Gastroesophageal sphincter (tissue), 3 donors: ENCODE data around the gene ITGA2.

Experiments used
- CTCF ChIP-seq, 4 experiments: fragments of 200-600 bp in 2 of 4; fragments of 450-650 bp in 2 of 4; sonication (generic) in 1 of 4; IDR thresholded peaks; one replicate each; pipeline ENCODE4 v1.5.1; 2017 to 2019; ENCODE audit warnings: antibody characterized with exemption in 4 of 4, mild to moderate bottlenecking in 2 of 4, moderate library complexity in 2 of 4
- EP300 ChIP-seq: sonication (generic); formaldehyde crosslinking; IDR thresholded peaks from one replicate; pipeline ENCODE4 v1.6.1; 2017; ENCODE audit warnings: antibody characterized with exemption, mild to moderate bottlenecking
- POLR2A ChIP-seq, 2 donors: fragments of 450-650 bp; IDR thresholded peaks; one replicate each; pipeline ENCODE4 v1.6.1; 2017; ENCODE audit warnings: antibody characterized with exemption in 2 of 2, mild to moderate bottlenecking in 2 of 2, moderate library complexity in 1 of 2
- POLR2AphosphoS5 ChIP-seq: sonication (generic); formaldehyde crosslinking; IDR thresholded peaks from one replicate; pipeline ENCODE4 v1.6.1; 2017; ENCODE audit warnings: antibody characterized with exemption

- TF ChIP-seq CTCF (IDR thresholded peaks at IDR 0.05) (no peak), POLR2A (IDR thresholded peaks at IDR 0.05) (no peak), EP300 (no peak), POLR2AphosphoS5 (no peak)
Measured at GRCh38 chr5:53118879-53119278, 129.7 kb downstream of the ITGA2 start.
